ENCODE data around the gene CBLN1. TPM values are rescaled to one million over a fixed set of nuclear protein-coding genes. Genes with fewer than 3 reads are reported as not detected.

CBLN1 gene
- 1 to 10 TPM in 2 of 7 donors, under 1 TPM in 3, not detected in 2; 0.23 to 3.4 (median 0.56) TPM for total RNA-seq
- 1 to 10 TPM; 1.7 to 6.7 TPM for polyA plus RNA-seq
- long read RNA-seq, donor 1 = 0 reads
- long read RNA-seq, donor 2, transcript CBLN1-201 (3 exons, 2,435 nt) = major isoform, 6 of 6 reads
- long read RNA-seq, donor 2, partial matches to known transcripts = 0 of 6 reads
- long read RNA-seq, donor 2, other reads (novel, unspliced or antisense) = 0 of 6 reads
- long read RNA-seq, donor 3, transcript CBLN1-201 (3 exons, 2,435 nt) = major isoform, 5 of 7 reads
- long read RNA-seq, donor 3, partial matches to known transcripts = 0 of 7 reads
- long read RNA-seq, donor 3, other reads (novel, unspliced or antisense) = 2 of 7 reads

GRCh38 chr16:49281480-49281842 is at the start of gene CBLN1:
Gene CBLN1 (minus strand): TSS chr16:49281838. CDS start chr16:49281465, 373 bp downstream.
- H3K36me3 ChIP-seq = no peaks in the 10 kb centered on the region
- H3K4me1 ChIP-seq (ENCODE audit: insufficient read depth) = peaks cover 9% of the 10 kb centered on the region
- intact Hi-C loops (cut with DNase I) = no loop called here

GRCh38 chr16:49330562-49331201 is 49.0 kb upstream of the CBLN1 start:
- WGBS, 3 donors = 65 to 86% (median 74%) methylated on average over 9 of the region's 9 CpGs
- TF ChIP-seq CTCF (IDR thresholded peaks at IDR 0.05) (no peak), EP300 (IDR thresholded peaks at IDR 0.05) (no peak), POLR2A (IDR thresholded peaks at IDR 0.05) (no peak)
- intact Hi-C loops (cut with DNase I) = no loop called here
- Histone ChIP-seq H3K27me3 (no peaks in the 10 kb centered on the region), H3K4me1 (ENCODE audit: insufficient read depth) (no peaks in the 10 kb centered on the region), H3K27ac (no peak overlapping the region), H3K9me3 (no peaks in the 10 kb centered on the region), H3K36me3 (no peaks in the 10 kb centered on the region), H3K4me3 (no peak overlapping the region)
- DNase-seq = no peak

More at GRCh38 chr16:49281480-49281842, at the start of gene CBLN1:
- H3K9me3 ChIP-seq = no peaks in the 10 kb centered on the region
- H3K4me3 ChIP-seq = peak within 1 kb of the TSS; percentile 14
- H3K27me3 ChIP-seq = no peaks in the 10 kb centered on the region
- H3K27ac ChIP-seq = no peak within 1 kb of the TSS
- 1 to 2% (median 1%) methylated on average over 25 to 45 of the region's 45 CpGs for WGBS, 3 donors
- no peak for DNase-seq
- no peak for TF ChIP-seq POLR2A (IDR thresholded peaks at IDR 0.05)
- TF ChIP-seq CTCF (IDR thresholded peaks at IDR 0.05) = no peak
- no peak for TF ChIP-seq EP300 (IDR thresholded peaks at IDR 0.05)

DNA sequence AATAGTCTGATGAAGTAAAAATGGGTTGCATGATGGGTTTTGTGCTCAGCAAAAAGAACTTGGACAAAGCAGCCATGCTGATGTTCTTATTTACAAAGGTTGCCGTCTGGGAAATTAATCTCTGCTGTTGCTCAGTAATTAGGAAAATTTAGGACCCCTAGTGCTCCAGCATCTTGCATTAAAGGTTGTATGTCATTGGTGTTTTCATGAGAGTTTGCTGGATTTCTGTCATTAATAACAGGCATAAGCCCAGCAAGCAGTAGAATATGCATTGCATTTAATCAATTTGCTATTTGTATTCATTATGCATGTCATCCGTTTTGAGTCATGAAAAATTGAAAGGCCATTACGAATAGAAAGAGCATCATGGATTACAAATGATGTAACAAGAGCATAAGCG is 46.7 kb upstream of the CBLN1 start:
- H3K27ac ChIP-seq = no peak overlapping the region
- no peaks in the 10 kb centered on the region for H3K36me3 ChIP-seq
- H3K4me3 ChIP-seq = no peak overlapping the region
- no peaks in the 10 kb centered on the region for H3K9me3 ChIP-seq
- TF ChIP-seq POLR2A (IDR thresholded peaks at IDR 0.05) (no peak), CTCF (IDR thresholded peaks at IDR 0.05) (no peak), EP300 (IDR thresholded peaks at IDR 0.05) (no peak)
- no peaks in the 10 kb centered on the region for H3K4me1 ChIP-seq (ENCODE audit: insufficient read depth)
- intact Hi-C loops (cut with DNase I) = no loop called here
- 71 to 79% (median 74%) methylated on average over 4 of the region's 4 CpGs for WGBS, 3 donors
- DNase-seq = no peak
- no peaks in the 10 kb centered on the region for H3K27me3 ChIP-seq

- no peak overlapping the region for H3K27ac ChIP-seq
- 64 to 68% (median 66%) methylated on average over 4 of the region's 4 CpGs for WGBS, 3 donors
- DNase-seq = no peak
- no peak overlapping the region for H3K4me3 ChIP-seq
- no peaks in the 10 kb centered on the region for H3K4me1 ChIP-seq (ENCODE audit: insufficient read depth)
- TF ChIP-seq EP300 (IDR thresholded peaks at IDR 0.05) (no peak), CTCF (IDR thresholded peaks at IDR 0.05) (no peak), POLR2A (IDR thresholded peaks at IDR 0.05) (no peak)
- no peaks in the 10 kb centered on the region for H3K27me3 ChIP-seq
- intact Hi-C loops (cut with DNase I) = no loop called here
- H3K9me3 ChIP-seq = no peaks in the 10 kb centered on the region
- H3K36me3 ChIP-seq = no peaks in the 10 kb centered on the region
Measured at GRCh38 chr16:49327466-49327865, 45.8 kb upstream of the CBLN1 start.
